Endodermal cell (in vitro differentiated cells): ENCODE data around the gene MARCHF10. TPM values are rescaled to one million over a fixed set of nuclear protein-coding genes. Genes with fewer than 3 reads are reported as not detected.

Experiments
- DNase-seq: peaks from one replicate; pipeline ENCODE4 v3.0.0-alpha.2; 2017
- H3K27ac ChIP-seq: 2 replicates; pipeline ENCODE4 v1.5.1; 2013; ENCODE audit warnings: mild to moderate bottlenecking, low read depth, low read length, moderate library complexity
- H3K27me3 ChIP-seq: 2 replicates; pipeline ENCODE4 v1.6.1; 2013; ENCODE audit warnings: mild to moderate bottlenecking, low read length, moderate library complexity; ENCODE audit not compliant: insufficient read depth, control insufficient read depth, poor library complexity, severe bottlenecking
- H3K36me3 ChIP-seq: 2 replicates; pipeline ENCODE4 v1.7.0; 2013; ENCODE audit warnings: mild to moderate bottlenecking, low read length, moderate library complexity; ENCODE audit not compliant: control insufficient read depth, insufficient read depth
- H3K4me1 ChIP-seq: one replicate; pipeline ENCODE4 v1.7.0; 2013; ENCODE audit warnings: low read length; ENCODE audit not compliant: control insufficient read depth, insufficient read depth
- H3K4me3 ChIP-seq: 2 replicates; pipeline ENCODE4 v1.5.1; 2013; ENCODE audit warnings: mild to moderate bottlenecking, low read length, moderate library complexity
- H3K9ac ChIP-seq: 2 replicates; pipeline ENCODE4 v1.6.1; 2013; ENCODE audit warnings: mild to moderate bottlenecking, low read length, moderate library complexity; ENCODE audit not compliant: poor library complexity, severe bottlenecking; ENCODE audit errors: extremely low read depth
- H3K9me3 ChIP-seq: 2 replicates; pipeline ENCODE4 v1.6.1; 2013; ENCODE audit warnings: mild to moderate bottlenecking, low read length, moderate library complexity; ENCODE audit not compliant: control insufficient read depth
- H3K27ac Mint-ChIP-seq: 2 replicates; pipeline ENCODE4 v1.8.0; 2020; ENCODE audit warnings: mixed read lengths
- H3K27me3 Mint-ChIP-seq: 2 replicates; pipeline ENCODE4 v1.8.0; 2021; ENCODE audit warnings: mild to moderate bottlenecking, mixed read lengths; ENCODE audit not compliant: insufficient read depth
- H3K36me3 Mint-ChIP-seq: 2 replicates; pipeline ENCODE4 v1.8.0; 2020; ENCODE audit warnings: low read depth, mixed read lengths
- H3K4me1 Mint-ChIP-seq: 2 replicates; pipeline ENCODE4 v1.8.0; 2020; ENCODE audit warnings: mixed read lengths
- H3K4me3 Mint-ChIP-seq: 2 replicates; pipeline ENCODE4 v1.8.0; 2020; ENCODE audit warnings: mild to moderate bottlenecking, moderate library complexity, mixed read lengths
- H3K9me3 Mint-ChIP-seq: 2 replicates; pipeline ENCODE4 v1.8.0; 2020; ENCODE audit warnings: mild to moderate bottlenecking, mixed read lengths
- whole genome bisulfite sequencing, 2 experiments: methylation state at CpG; one replicate each; pipeline versions ENCODE4 v1.1.5 to v1.1.7; 2013; ENCODE audit warnings: missing lambda C conversion rate in 2 of 2, mixed read lengths in 1 of 2; ENCODE audit not compliant: insufficient coverage in 1 of 2, insufficient read length in 1 of 2; 5-methylcytosine and 5-hydroxymethylcytosine counted together
- total RNA-seq, 2 donors: library from RNA; stranded (reverse); fragmentation: NEBNext Ultra II Directional in 1 of 2; extraction: Animal tissue kit (Norgen Biotek cat#: 25700) in 1 of 2; gene quantifications; 2 replicates in 1 of 2; 3 replicates in 1 of 2; pipeline ENCODE4 v1.2.1, GENCODE V29; 2021
- TF ChIP-seq, protein P1 (sequence below): fragments of 200-600 bp; sonication (generic); conservative IDR thresholded peaks from 2 replicates; pipeline ENCODE4 v1.5.0; 2021; ENCODE audit warnings: antibody characterized with exemption, mild to moderate bottlenecking

Gene MARCHF10
- total RNA-seq, 2 donors from 2014 or later: 0.57 to 1.7 TPM

GRCh38 chr17:62765351-62765750 is 42.8 kb downstream of the MARCHF10 start:
- TF ChIP-seq, protein P1, sequence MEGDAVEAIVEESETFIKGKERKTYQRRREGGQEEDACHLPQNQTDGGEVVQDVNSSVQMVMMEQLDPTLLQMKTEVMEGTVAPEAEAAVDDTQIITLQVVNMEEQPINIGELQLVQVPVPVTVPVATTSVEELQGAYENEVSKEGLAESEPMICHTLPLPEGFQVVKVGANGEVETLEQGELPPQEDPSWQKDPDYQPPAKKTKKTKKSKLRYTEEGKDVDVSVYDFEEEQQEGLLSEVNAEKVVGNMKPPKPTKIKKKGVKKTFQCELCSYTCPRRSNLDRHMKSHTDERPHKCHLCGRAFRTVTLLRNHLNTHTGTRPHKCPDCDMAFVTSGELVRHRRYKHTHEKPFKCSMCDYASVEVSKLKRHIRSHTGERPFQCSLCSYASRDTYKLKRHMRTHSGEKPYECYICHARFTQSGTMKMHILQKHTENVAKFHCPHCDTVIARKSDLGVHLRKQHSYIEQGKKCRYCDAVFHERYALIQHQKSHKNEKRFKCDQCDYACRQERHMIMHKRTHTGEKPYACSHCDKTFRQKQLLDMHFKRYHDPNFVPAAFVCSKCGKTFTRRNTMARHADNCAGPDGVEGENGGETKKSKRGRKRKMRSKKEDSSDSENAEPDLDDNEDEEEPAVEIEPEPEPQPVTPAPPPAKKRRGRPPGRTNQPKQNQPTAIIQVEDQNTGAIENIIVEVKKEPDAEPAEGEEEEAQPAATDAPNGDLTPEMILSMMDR: no peak
- no peak overlapping the region for H3K4me3 ChIP-seq
- no peaks in the 10 kb centered on the region for H3K4me1 ChIP-seq
- no peaks in the 10 kb centered on the region for H3K9me3 ChIP-seq
- Mint-ChIP-seq H3K27ac (no peak overlapping the region), H3K4me3 (no peak overlapping the region), H3K9me3 (no peaks in the 10 kb centered on the region), H3K27me3 (peaks cover 5% of the 10 kb centered on the region), H3K4me1 (no peaks in the 10 kb centered on the region), H3K36me3 (no peaks in the 10 kb centered on the region)
- no peaks in the 10 kb centered on the region for H3K36me3 ChIP-seq
- DNase-seq: peak; percentile 74
- no peaks in the 10 kb centered on the region for H3K27me3 ChIP-seq
- no peak overlapping the region for H3K27ac ChIP-seq
- 86 to 87% methylated on average over 7 to 10 of the region's 10 CpGs for WGBS, 2 experiments
- H3K9ac ChIP-seq: no peak overlapping the region

- WGBS, 2 experiments: 95 to 98% methylated on average over 8 to 15 of the region's 15 CpGs
Observed at GRCh38 chr17:62763891-62764600, 44.1 kb downstream of the MARCHF10 start.

DNA sequence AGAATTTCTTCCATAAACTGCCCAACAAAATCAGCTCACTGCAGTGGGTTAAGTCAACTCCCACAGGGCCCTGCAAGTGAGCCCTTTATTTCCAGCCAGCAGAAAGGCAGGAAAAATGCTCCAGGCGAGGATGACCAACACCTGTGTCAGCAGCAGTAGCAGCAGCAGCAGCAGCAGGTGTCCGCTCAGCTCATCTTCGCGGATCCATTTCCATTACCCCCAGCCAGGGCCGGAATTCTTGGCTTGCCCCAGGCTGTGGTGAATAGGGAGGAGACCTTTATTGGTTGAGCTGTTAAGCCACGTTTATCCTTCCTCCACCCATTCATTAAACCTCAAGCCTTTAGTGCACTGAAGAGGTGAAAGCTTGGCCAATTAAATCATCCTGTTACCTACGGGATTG is 46.2 kb downstream of the MARCHF10 start:
- H3K4me3 Mint-ChIP-seq: no peak overlapping the region
- H3K27ac Mint-ChIP-seq: no peak overlapping the region
- DNase-seq: peak; percentile 94
- H3K27me3 Mint-ChIP-seq: peaks cover 15% of the 10 kb centered on the region
- Histone ChIP-seq H3K36me3 (no peaks in the 10 kb centered on the region), H3K4me1 (no peaks in the 10 kb centered on the region), H3K27ac (no peak overlapping the region), H3K27me3 (no peaks in the 10 kb centered on the region), H3K9ac (no peak overlapping the region), H3K4me3 (no peak overlapping the region), H3K9me3 (no peaks in the 10 kb centered on the region)
- TF ChIP-seq, protein P1: no peak
- 27 to 62% methylated on average over 2 to 6 of the region's 7 CpGs for WGBS, 2 experiments
- no peaks in the 10 kb centered on the region for H3K9me3 Mint-ChIP-seq
- no peaks in the 10 kb centered on the region for H3K4me1 Mint-ChIP-seq
- no peaks in the 10 kb centered on the region for H3K36me3 Mint-ChIP-seq

More at GRCh38 chr17:62763891-62764600, 44.1 kb downstream of the MARCHF10 start:
- Histone ChIP-seq H3K4me3 (no peak overlapping the region), H3K9me3 (no peaks in the 10 kb centered on the region), H3K27ac (no peak overlapping the region), H3K9ac (no peak overlapping the region), H3K4me1 (no peaks in the 10 kb centered on the region), H3K27me3 (no peaks in the 10 kb centered on the region), H3K36me3 (no peaks in the 10 kb centered on the region)
- no peaks in the 10 kb centered on the region for H3K4me1 Mint-ChIP-seq
- H3K27ac Mint-ChIP-seq: no peak overlapping the region
- peak; percentile 32 for DNase-seq
- no peak overlapping the region for H3K4me3 Mint-ChIP-seq
- TF ChIP-seq, protein P1: no peak
- H3K9me3 Mint-ChIP-seq: no peaks in the 10 kb centered on the region
- H3K27me3 Mint-ChIP-seq: peaks cover 13% of the 10 kb centered on the region
- H3K36me3 Mint-ChIP-seq: no peaks in the 10 kb centered on the region
